SK-N-SH (cell line): ENCODE measurements around the gene BCAS4. TPM values are rescaled to one million over a fixed set of nuclear protein-coding genes. Genes with fewer than 3 reads are reported as not detected.

Experiments used
- CTCF ChIA-PET: fragments of 300-600, 350-600 bp; formaldehyde crosslinking; extraction: SDS; loops from one replicate; lab custom pipeline; 2021; lab: Yijun Ruan, JAX
- POLR2A ChIA-PET: fragments of 350-600 bp; sonication (Branson Sonifier 250); formaldehyde crosslinking; extraction: SDS; loops from one replicate; lab custom pipeline; 2020; ENCODE audit warnings: antibody characterized with exemption, inconsistent platforms; lab: Yijun Ruan, JAX
- DNase-seq: peaks from one replicate; pipeline ENCODE4 v3.0.0; 2012
- H2AFZ ChIP-seq: fragments of 200-600 bp; sonication (generic); 2 replicates; pipeline ENCODE4 v1.8.1; 2016; ENCODE audit warnings: antibody characterized with exemption, mild to moderate bottlenecking, low read depth
- H3F3A ChIP-seq: fragments of 200-600 bp; sonication (generic); replicated peaks from 2 replicates; pipeline ENCODE3; 2016; ENCODE audit warnings: antibody characterized with exemption, mild to moderate bottlenecking; ENCODE audit not compliant: insufficient read depth
- H3K27ac ChIP-seq, 2 experiments: fragments of 200-500 bp in 1 of 2; fragments of 200-600 bp in 1 of 2; sonication (Bioruptor generic) in 1 of 2; sonication (generic), shearing (Covaris generic) in 1 of 2; 2 replicates each; pipeline versions ENCODE4 v1.5.1 to v1.6.1; 2014 to 2016; ENCODE audit warnings: low read depth in 2 of 2, inconsistent platforms in 1 of 2, low read length in 1 of 2, mild to moderate bottlenecking in 1 of 2, mixed read lengths in 1 of 2
- H3K27me3 ChIP-seq: fragments of 200-600 bp; sonication (generic), shearing (Covaris generic); 2 replicates; pipeline ENCODE4 v1.6.1; 2016; ENCODE audit warnings: mixed run types; ENCODE audit not compliant: insufficient read depth
- H3K36me3 ChIP-seq, 2 experiments: fragments of 200-500 bp in 1 of 2; fragments of 200-600 bp in 1 of 2; sonication (Bioruptor generic) in 1 of 2; sonication (generic) in 1 of 2; replicated peaks in 1 of 2; 2 replicates each; pipeline versions ENCODE3 to v1.5.1; 2014 to 2016; ENCODE audit warnings: low read length in 1 of 2, mild to moderate bottlenecking in 1 of 2; ENCODE audit not compliant: insufficient read depth in 2 of 2, control insufficient read depth in 1 of 2
- H3K4me1 ChIP-seq, 2 experiments: fragments of 200-500 bp in 1 of 2; fragments of 200-600 bp in 1 of 2; sonication (Bioruptor generic) in 1 of 2; sonication (generic), shearing (Covaris generic) in 1 of 2; 2 replicates each; pipeline versions ENCODE4 v1.5.1 to v1.6.1; 2014 to 2016; ENCODE audit warnings: low read depth in 1 of 2, low read length in 1 of 2, mixed run types in 1 of 2; ENCODE audit not compliant: insufficient read depth in 2 of 2, control insufficient read depth in 1 of 2
- H3K4me2 ChIP-seq: fragments of 200-600 bp; sonication (generic), shearing (Covaris generic); 2 replicates; pipeline ENCODE4 v1.6.1; 2017; ENCODE audit warnings: mixed run types
- H3K4me3 ChIP-seq, 2 experiments: fragments of 200-500 bp in 1 of 2; fragments of 200-600 bp in 1 of 2; sonication (Bioruptor generic) in 1 of 2; sonication (generic), shearing (Covaris generic) in 1 of 2; 2 replicates each; pipeline versions ENCODE4 v1.5.1 to v1.8.1; 2014 to 2016; ENCODE audit warnings: low read depth in 2 of 2, inconsistent platforms in 1 of 2, low read length in 1 of 2, mild to moderate bottlenecking in 1 of 2, mixed read lengths in 1 of 2, moderate library complexity in 1 of 2
- H3K79me2 ChIP-seq: fragments of 200-600 bp; sonication (generic); 2 replicates; pipeline ENCODE4 v1.8.1; 2017; ENCODE audit warnings: mild to moderate bottlenecking; ENCODE audit not compliant: insufficient read depth
- H3K9ac ChIP-seq: fragments of 200-600 bp; sonication (generic); 2 replicates; pipeline ENCODE4 v1.6.1; 2017; ENCODE audit warnings: mixed run types
- H3K9me2 ChIP-seq: fragments of 200-600 bp; sonication (generic); 2 replicates; pipeline ENCODE4 v1.6.1; 2017; ENCODE audit warnings: mixed run types
- H3K9me3 ChIP-seq: fragments of 200-600 bp; sonication (generic); 2 replicates; pipeline ENCODE4 v1.6.1; 2017; ENCODE audit warnings: mixed run types, mild to moderate bottlenecking, moderate library complexity
- H4K20me1 ChIP-seq: fragments of 200-600 bp; sonication (generic); 2 replicates; pipeline ENCODE4 v1.6.1; 2017; ENCODE audit warnings: mild to moderate bottlenecking, mixed run types; ENCODE audit not compliant: insufficient read depth
- CHD2 ChIP-seq: fragments of 150-350 bp; IDR thresholded peaks from 2 replicates; pipeline ENCODE4 v1.6.1; 2018; ENCODE audit warnings: low read length; ENCODE audit not compliant: partially characterized antibody
- CTCF ChIP-seq: fragments of 200-600 bp; sonication (generic); IDR thresholded peaks from 2 replicates; pipeline ENCODE4 v1.6.1; 2017; ENCODE audit warnings: antibody characterized with exemption, mild to moderate bottlenecking, moderate library complexity
- ELF1 ChIP-seq: IDR thresholded peaks from 2 replicates; pipeline ENCODE4 v1.4.0; 2012
- FOSL2 ChIP-seq: IDR thresholded peaks from 2 replicates; pipeline ENCODE4 v1.4.0; 2012; ENCODE audit warnings: low read depth, mild to moderate bottlenecking, moderate library complexity, borderline replicate concordance
- FOXJ3 ChIP-seq: sonication (generic); formaldehyde crosslinking; IDR thresholded peaks from 2 replicates; pipeline ENCODE4 v1.5.1; 2020; ENCODE audit warnings: mild to moderate bottlenecking, missing genetic modification reagents
- NRF1 ChIP-seq: IDR thresholded peaks from 2 replicates; pipeline ENCODE4 v1.6.1; 2012; ENCODE audit warnings: low read depth, mild to moderate bottlenecking, low read length
- SMC3 ChIP-seq: IDR thresholded peaks from 2 replicates; pipeline ENCODE4 v1.6.1; 2012; ENCODE audit warnings: low read depth, low read length, improper control_type of control experiment
- TCF12 ChIP-seq: IDR thresholded peaks from 2 replicates; pipeline ENCODE4 v1.4.0; 2012
- TEAD4 ChIP-seq: IDR thresholded peaks from 2 replicates; pipeline ENCODE4 v1.4.0; 2012; ENCODE audit warnings: mild to moderate bottlenecking, borderline replicate concordance; ENCODE audit not compliant: insufficient read depth
- YY1 ChIP-seq: IDR thresholded peaks from 2 replicates; pipeline ENCODE4 v1.4.0; 2012; ENCODE audit warnings: low read depth, mild to moderate bottlenecking
- WGBS: methylation state at CpG from one replicate; pipeline ENCODE4 v1.1.6; 2017; ENCODE audit warnings: low lambda C conversion rate; 5-methylcytosine and 5-hydroxymethylcytosine counted together
- polyA plus RNA-seq, 3 experiments: library from polyadenylated mRNA; depleted of rRNA; stranded (reverse); fragments of >200 nt; gene quantifications; 2 replicates each; pipeline ENCODE4 v1.2.3, GENCODE V29; 2012

Gene BCAS4
- polyA plus RNA-seq, 1 of the 3 experiments (the other 2 are of a cell fraction): 43.8 TPM

GRCh38 chr20:50784464-50784863 lies 10.4 kb upstream of the BCAS4 start:
- no peak for DNase-seq
- Histone ChIP-seq H3K36me3 (no peaks in the 10 kb centered on the region), H4K20me1 (no peaks in the 10 kb centered on the region), H3K4me1 (peaks cover 0 to 11% of the 10 kb centered on the region in 2 experiments; a peak in 1 of 4 replicates), H2AFZ (no peak overlapping the region), H3K4me2 (no peak overlapping the region), H3K27ac (no peak overlapping the region), H3K9me3 (no peaks in the 10 kb centered on the region), H3K9ac (no peak overlapping the region), H3F3A (no peaks in the 10 kb centered on the region), H3K4me3 (no peak overlapping the region), H3K79me2 (no peaks in the 10 kb centered on the region), H3K9me2 (no peaks in the 10 kb centered on the region), H3K27me3 (no peaks in the 10 kb centered on the region)
- CTCF ChIA-PET: interaction anchor here (1.0 to 3.3 kb wide), 2 partner anchors 10 to 11 kb away, joined by 3 to 19 read pairs; partner anchors contain the start of gene BCAS4
- WGBS: 92% methylated on average over 4 of the region's 4 CpGs
- TF ChIP-seq YY1: no peak
- POLR2A ChIA-PET: interaction anchor here (0.8 kb wide), 1 partner anchor 11 kb away, joined by 4 read pairs; the partner anchor contains the start of gene BCAS4

GRCh38 chr20:50786703-50787102 lies 8.2 kb upstream of the BCAS4 start:
- Histone ChIP-seq H3K9me2 (no peaks in the 10 kb centered on the region), H3K4me3 (no peak overlapping the region), H4K20me1 (no peaks in the 10 kb centered on the region), H3K9me3 (no peaks in the 10 kb centered on the region), H3K36me3 (no peaks in the 10 kb centered on the region), H2AFZ (no peak overlapping the region), H3F3A (no peaks in the 10 kb centered on the region), H3K27me3 (no peaks in the 10 kb centered on the region), H3K9ac (no peak overlapping the region), H3K27ac (no peak overlapping the region), H3K4me1 (peaks cover 8 to 21% of the 10 kb centered on the region in 2 experiments; a peak in 3 of 4 replicates), H3K4me2 (no peak overlapping the region), H3K79me2 (no peaks in the 10 kb centered on the region)
- DNase-seq: no peak
- WGBS: 94% methylated on average over 9 of the region's 9 CpGs
- ChIA-PET POLR2A (no interaction called here), CTCF (interaction anchor here (0.7 to 11.3 kb wide), 6 partner anchors 8 to 607 kb away, joined by 3 to 340 read pairs (median 4); partner anchors contain the start of genes ADNP and BCAS4)
- TF ChIP-seq SMC3: no peak

- no peak for TF ChIP-seq ELF1
- no peak for TF ChIP-seq FOXJ3 (CRISPR knock-in tag)
- TF ChIP-seq CTCF: no peak
- no peak for TF ChIP-seq TEAD4
- no peak for TF ChIP-seq TCF12
- no peak for TF ChIP-seq CHD2
- TF ChIP-seq FOSL2: no peak
- TF ChIP-seq NRF1: no peak
- H3K4me2 ChIP-seq: no peak overlapping the region
- no peaks in the 10 kb centered on the region for H3K79me2 ChIP-seq
- no peak overlapping the region for H3K4me3 ChIP-seq
- ChIA-PET POLR2A (no interaction called here), CTCF (interaction anchor here (0.7 to 11.3 kb wide), 4 partner anchors 7 to 255 kb away, joined by 3 to 340 read pairs (median 7); partner anchors contain the start of genes ADNP and BCAS4)
- WGBS: 91% methylated on average over 2 of the region's 2 CpGs
- no peak for DNase-seq
- H2AFZ ChIP-seq: no peak overlapping the region
- no peak overlapping the region for H3K27ac ChIP-seq
- H3K9me3 ChIP-seq: no peaks in the 10 kb centered on the region
- H3K4me1 ChIP-seq: peaks cover 8 to 21% of the 10 kb centered on the region in 2 experiments; a peak in 3 of 4 replicates
- no peaks in the 10 kb centered on the region for H3K9me2 ChIP-seq
- no peak overlapping the region for H3K9ac ChIP-seq
- H3F3A ChIP-seq: no peaks in the 10 kb centered on the region
- H4K20me1 ChIP-seq: no peaks in the 10 kb centered on the region
- no peaks in the 10 kb centered on the region for H3K36me3 ChIP-seq
- H3K27me3 ChIP-seq: no peaks in the 10 kb centered on the region
Observed at GRCh38 chr20:50787181-50787580, 7.7 kb upstream of the BCAS4 start.
